ENCODE data around the gene PHLDA1. TPM values are rescaled to one million over a fixed set of nuclear protein-coding genes. Genes with fewer than 3 reads are reported as not detected.

Gene PHLDA1
- total RNA-seq, 1 donor from 2014 or later = 2.2 TPM

DNA sequence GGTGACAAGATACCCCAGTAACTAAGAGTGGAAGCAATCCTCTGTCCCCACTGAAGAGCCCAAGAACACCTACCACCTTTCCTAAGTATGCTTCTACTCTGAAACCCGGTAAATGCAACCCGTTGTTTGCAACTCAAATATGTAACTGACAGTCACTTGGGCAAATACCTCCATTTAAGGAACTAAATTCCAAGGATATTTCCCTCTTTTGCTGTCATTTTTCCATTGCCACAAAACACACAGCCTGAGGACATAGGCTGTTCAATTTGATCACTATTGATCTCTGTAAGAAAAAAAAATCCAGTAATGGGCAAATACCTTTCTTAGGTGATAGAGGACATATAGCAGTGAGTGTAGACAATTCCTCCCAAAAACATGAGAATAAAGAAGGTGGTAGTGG is 6.6 kb upstream of the PHLDA1 start:
- DNase-seq (ENCODE audit: low spot score) (no peak), ATAC-seq (no peak)

DNA sequence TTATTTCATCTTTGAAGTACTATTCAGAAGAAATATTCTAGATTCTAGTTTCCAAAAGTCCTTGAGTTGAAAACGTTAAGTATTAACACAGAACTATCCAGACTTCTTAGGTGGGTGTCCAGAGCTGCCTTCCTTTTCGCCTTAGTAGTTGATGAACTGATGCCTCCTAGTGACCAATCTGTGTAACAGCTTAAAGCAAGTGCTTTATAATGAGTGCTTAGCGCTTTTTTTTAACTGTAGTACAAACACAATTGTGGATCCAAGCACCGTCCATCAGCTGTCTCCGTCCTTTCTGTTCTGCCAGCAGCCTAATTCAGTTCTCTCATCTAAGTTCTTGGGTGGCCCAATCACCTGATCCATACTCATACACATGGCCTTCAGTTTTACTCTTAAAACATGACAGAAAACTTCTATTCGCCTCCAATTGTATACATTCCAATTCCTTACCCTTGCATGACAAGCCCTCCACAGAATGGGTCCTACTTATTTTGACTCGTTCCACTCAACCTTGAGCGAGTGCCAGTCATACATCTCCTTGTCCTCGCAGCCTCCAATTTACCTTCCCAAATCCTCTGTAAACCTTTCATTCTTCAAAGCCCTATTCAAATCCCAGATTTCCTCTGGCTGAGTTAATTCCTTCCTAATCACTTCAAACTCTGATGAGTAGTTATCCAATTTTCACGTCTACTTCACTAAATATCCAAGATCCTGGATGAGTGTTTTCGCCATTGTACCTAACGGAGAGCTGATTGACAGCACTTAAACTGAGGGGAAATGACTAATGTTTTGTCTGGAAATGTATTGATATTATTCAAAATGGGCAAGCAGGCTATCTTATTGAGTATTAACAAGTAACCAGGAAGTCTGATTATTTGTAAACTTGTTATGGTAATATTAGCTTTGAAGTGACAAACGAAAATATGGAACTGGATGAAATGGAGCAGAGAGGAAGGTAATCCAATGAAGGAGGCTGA is 5.8 kb upstream of the PHLDA1 start:
- ATAC-seq (peak; percentile 88), DNase-seq (ENCODE audit: low spot score) (no peak)

DNA sequence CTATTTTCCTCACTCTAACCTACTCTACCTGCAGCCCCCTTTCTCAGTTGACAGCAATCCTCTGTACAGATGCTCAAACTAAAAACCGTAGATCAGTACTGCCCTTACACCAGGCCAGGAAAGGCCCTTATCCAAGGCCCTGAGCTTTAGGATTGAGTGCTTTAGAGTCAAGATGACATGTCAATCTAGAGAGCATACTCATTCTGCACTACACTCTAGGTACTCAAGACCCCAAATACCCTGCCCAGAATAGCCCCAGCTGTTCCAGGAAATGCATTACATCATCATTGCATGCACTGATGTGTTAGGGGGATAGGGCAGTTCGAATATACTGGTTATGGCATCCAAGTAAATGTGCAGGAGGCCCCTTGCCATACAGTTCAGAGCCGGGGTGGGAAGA is 3.5 kb upstream of the PHLDA1 start:
- ATAC-seq (no peak), DNase-seq (ENCODE audit: low spot score) (no peak)

DNA sequence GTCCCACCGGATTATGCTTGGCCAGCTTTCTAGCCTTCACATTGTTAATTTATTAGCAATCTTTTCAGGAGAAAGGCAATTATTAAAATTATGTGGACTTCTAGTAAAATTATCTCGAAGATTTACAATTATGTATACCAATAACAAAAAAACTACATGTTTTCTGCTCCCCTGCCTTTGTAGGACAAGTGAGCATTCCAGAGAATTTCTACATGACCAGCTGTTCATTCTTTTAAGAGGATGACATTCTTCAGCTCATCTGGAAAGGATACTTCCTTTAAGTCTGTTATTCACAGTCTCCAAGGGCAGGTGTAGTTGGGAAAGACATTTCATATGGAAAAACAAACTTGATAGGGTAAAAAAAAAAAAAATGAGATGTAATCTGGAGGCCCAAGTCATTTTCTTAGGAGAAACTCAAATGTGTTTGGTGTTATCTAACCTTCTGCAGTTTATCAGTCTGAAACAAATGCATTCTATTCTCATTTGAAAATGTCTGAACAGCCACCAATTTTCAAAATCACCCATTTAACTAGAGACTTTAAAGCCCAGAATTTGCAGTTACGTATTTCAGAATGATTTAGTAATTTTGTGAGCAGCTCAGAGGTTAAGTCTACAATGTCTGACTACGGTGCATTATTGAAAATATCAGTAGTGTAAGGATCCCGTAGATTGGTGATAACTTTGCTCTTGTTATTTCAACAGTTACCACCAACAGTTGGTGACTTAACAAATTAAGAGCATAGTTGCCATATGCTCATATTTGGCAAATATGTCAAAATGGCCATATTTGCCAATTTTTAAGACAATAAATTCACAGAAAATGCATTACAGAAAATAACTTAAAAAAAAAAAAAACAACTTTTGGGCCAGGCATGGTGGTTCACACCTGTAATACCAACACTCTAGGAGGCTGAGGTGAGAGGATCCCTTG is 1.8 kb upstream of the PHLDA1 start:
- no peak for ATAC-seq
- no peak for DNase-seq (ENCODE audit: low spot score)

DNA sequence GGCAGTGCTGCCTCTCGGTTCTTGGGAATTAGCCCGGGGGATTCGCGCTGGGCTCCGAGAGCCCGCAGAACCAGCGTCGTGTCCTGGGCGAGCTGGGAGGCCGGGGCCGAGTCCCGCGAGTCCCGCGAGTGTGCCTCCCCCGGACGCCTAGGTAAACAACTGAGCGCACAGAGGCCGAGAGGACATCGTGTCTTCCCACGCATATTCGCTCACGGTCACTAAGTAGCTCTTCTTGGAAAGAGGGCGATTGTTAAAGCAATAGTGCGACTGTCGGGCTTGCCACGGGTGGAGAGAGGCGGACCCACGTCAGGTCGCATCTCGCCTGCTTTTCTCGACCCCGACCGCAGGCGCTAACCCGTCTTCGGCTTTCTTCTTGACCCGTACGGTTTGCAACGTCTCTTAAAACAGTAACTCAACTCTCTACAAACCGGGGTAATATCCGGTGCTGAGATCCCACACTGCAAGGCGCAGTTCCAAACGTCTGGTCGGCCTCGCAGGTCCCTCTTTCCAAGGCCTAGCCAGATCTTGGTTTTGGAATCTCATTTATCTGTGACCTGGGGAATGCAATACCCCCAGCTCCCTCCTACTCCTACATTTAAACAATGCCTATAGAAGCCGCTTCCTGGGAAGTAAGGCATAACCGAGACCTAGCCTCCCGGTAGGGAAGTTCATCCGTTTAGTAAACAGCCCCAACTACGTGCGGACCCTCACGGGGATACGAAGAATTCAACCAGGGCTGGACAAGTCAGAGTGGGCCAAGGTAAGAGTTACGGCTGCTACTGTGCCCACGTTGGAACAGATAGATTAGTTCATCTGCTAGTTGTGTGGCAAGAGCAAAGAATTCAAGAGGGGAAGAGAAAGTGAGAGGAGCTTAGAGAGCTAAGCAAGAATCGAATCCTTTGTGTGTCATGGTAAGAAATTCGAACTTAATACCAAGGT is 736 bp upstream of the PHLDA1 start:
- ATAC-seq = peak; percentile 59
- DNase-seq (ENCODE audit: low spot score) = no peak

- no peak for DNase-seq (ENCODE audit: low spot score)
- peak; percentile 11 for ATAC-seq
Observed at GRCh38 chr12:76031081-76031413, 529 bp downstream of the PHLDA1 start.

GRCh38 chr12:76030341-76031080 is 1.1 kb downstream of the PHLDA1 start:
- DNase-seq (ENCODE audit: low spot score) (peak; percentile 52), ATAC-seq (no peak)

- DNase-seq (ENCODE audit: low spot score) (no peak), ATAC-seq (no peak)
Observed at GRCh38 chr12:76029982-76030340, 1.6 kb downstream of the PHLDA1 start.

GRCh38 chr12:76028571-76029277 is 2.9 kb downstream of the PHLDA1 start:
- DNase-seq (ENCODE audit: low spot score) = no peak

DNA sequence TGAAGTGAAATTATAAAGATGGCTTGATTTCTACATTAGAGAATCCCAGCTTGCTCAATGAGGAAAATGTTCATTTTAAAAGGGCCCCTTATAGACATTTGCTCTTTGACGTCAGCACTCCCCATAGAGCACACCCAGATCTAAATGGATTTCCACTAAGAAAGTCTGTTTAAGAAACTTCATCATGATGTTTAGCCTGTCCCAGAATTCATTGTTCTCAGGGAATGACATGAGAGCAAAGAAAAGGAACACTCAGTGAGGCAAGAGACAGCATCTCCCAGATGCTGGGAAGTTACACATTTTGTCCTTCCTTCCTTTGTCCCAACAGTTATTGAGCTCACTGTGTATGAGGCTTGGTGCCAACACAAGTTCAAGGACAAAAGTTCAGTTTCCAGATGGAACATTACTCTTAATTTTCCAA is 4.9 kb downstream of the PHLDA1 start:
- ATAC-seq (no peak), DNase-seq (ENCODE audit: low spot score) (no peak)

More at GRCh38 chr12:76028571-76029277, 2.9 kb downstream of the PHLDA1 start:
- no peak for ATAC-seq

DNA sequence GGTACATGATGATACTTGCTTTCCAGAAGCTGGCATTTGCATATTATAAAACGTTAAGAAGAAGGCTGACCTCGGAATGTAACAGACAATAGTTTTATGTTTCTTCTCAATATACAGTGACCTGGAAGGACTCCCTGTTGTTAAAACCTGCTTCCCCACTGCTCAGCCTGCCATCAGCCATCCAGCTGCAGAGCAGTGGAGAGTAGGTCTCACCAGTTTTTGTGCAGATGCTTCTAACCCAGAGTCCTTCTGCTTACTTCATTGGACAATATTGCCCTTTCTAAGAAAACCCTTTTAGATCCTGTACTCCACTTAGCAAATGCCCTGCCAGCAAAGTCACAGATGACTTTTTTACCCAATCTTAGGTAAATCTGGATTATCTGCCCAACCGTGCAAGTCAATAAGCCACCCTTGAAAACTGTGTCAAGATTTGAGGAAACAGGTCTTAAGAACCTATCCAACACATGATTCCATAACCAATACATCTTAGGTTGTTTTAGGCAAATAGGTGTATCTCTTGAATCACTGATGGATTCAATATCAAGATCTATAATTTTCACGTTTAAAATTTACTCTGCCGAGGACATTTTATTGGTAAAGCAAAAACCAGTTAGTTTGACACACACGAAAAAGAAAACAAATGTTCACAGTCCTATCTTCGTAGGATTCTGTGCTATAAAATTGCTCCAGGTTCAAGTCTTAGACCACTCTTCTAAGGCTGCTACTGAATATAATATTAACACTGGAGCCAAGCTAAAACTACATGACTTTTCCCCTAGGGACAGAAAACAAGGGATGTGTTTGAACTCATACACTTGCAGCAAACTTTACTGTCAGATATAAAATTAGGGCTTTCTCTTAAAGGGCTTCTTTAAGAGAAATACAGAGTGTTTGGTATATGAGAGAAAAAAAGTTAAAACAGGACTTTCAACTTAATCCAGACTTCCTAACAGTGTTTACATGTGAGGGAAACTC is 5.7 kb downstream of the PHLDA1 start:
- DNase-seq (ENCODE audit: low spot score) (no peak), ATAC-seq (no peak)

- no peak for DNase-seq (ENCODE audit: low spot score)
Observed at GRCh38 chr12:76024942-76025600, 6.5 kb downstream of the PHLDA1 start.

GRCh38 chr12:76024102-76024781 is 7.3 kb downstream of the PHLDA1 start:
- DNase-seq (ENCODE audit: low spot score) = no peak
- ATAC-seq = no peak

More at GRCh38 chr12:76024942-76025600, 6.5 kb downstream of the PHLDA1 start:
- no peak for ATAC-seq

DNA sequence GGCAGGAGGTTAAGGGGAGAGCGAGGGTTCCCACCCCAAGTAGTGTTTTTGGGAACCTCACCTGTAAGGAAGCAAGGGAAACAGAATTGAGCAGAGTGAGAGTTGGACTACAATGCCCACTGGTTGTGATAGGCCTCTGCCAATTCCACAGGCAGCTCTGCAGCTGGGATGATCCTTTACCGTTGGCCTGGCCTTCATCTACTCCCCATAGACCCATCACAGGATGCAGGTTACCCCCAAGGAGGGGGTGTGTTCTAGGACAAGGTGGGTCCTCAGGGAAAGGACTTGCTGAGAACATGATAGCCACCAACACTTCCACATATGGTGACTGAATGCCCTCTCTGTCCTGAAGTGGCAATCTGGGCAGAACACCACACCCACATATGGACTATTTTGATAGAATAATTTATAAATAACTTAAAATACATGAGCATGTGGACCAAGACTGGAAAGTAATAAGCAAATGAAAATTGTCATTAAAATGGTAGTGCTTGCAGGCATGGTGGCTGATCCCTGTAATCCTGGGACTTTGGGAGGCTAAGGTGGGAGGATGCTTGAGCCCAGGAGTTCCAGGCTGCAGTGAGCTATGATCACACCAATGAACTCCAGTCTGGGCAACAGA is 8.4 kb downstream of the PHLDA1 start:
- DNase-seq (ENCODE audit: low spot score) (no peak), ATAC-seq (no peak)

GRCh38 chr12:76022506-76022905 is 9.1 kb downstream of the PHLDA1 start:
- ATAC-seq = no peak

More at GRCh38 chr12:76022506-76022905, 9.1 kb downstream of the PHLDA1 start:
- DNase-seq (ENCODE audit: low spot score) = no peak
